SK-N-SH treated with all-trans-retinoic acid at 6 μM for 48 hours (cell line): ENCODE data around the gene CAPS2.
"Not testable (repeated sequence)": the region's sequence is repeated elsewhere in the genome, so short reads cannot be mapped to it uniquely, and the experiment has no call there.

Experiments used
- ATAC-seq: fragments of 200-7000 bp; cut with Tn5 transposase; 3 replicates; pipeline ENCODE4 v1.9.1; 2020; ENCODE audit warnings: mild to moderate bottlenecking, moderate library complexity
- ARNTL ChIP-seq: fragments of 450-650 bp; formaldehyde crosslinking; IDR thresholded peaks from 2 replicates; pipeline ENCODE4 v1.5.0; 2020; ENCODE audit warnings: low read depth, mild to moderate bottlenecking, moderate library complexity, borderline replicate concordance
- BACH2 ChIP-seq: fragments of 250-450 bp; sonication (Bioruptor Pico); IDR thresholded peaks from 2 replicates; pipeline ENCODE4 v1.9.0; 2021; ENCODE audit warnings: mild to moderate bottlenecking, borderline replicate concordance
- CSDC2 ChIP-seq: fragments of 250-450 bp; sonication (Bioruptor Pico); IDR thresholded peaks from 2 replicates; pipeline ENCODE4 v1.5.0; 2020; ENCODE audit warnings: mild to moderate bottlenecking, moderate library complexity
- ESRRG ChIP-seq: fragments of 250-450 bp; sonication (Bioruptor Pico); IDR thresholded peaks from 2 replicates; pipeline ENCODE4 v1.6.1; 2021; ENCODE audit warnings: mild to moderate bottlenecking
- OSR1 ChIP-seq: fragments of 250-450 bp; sonication (Bioruptor Pico); IDR thresholded peaks from 2 replicates; pipeline ENCODE4 v1.8.0; 2022; ENCODE audit warnings: moderate library complexity, mild to moderate bottlenecking, inconsistent platforms
- PPARA ChIP-seq: fragments of 250-450 bp; sonication (Bioruptor Pico); IDR thresholded peaks from 2 replicates; pipeline ENCODE4 v1.5.0; 2020; ENCODE audit warnings: mild to moderate bottlenecking, borderline replicate concordance
- SNAI2 ChIP-seq: fragments of 250-450 bp; sonication (Bioruptor Pico); IDR thresholded peaks from 2 replicates; pipeline ENCODE4 v1.5.0; 2020; ENCODE audit warnings: mild to moderate bottlenecking, moderate library complexity
- TCF4 ChIP-seq: fragments of 250-450 bp; sonication (Bioruptor Pico); IDR thresholded peaks from 2 replicates; pipeline ENCODE4 v1.8.0; 2021; ENCODE audit warnings: mild to moderate bottlenecking, moderate library complexity, borderline replicate concordance
- ZC3H10 ChIP-seq: fragments of 250-450 bp; sonication (Bioruptor Pico); IDR thresholded peaks from 2 replicates; pipeline ENCODE4 v1.5.1; 2021; ENCODE audit warnings: mild to moderate bottlenecking, moderate library complexity
- ZFP3 ChIP-seq: fragments of 250-450 bp; sonication (Bioruptor Pico); IDR thresholded peaks from 2 replicates; pipeline ENCODE4 v1.5.0; 2020; ENCODE audit warnings: mild to moderate bottlenecking, moderate library complexity
- ZNF565 ChIP-seq: fragments of 450-650 bp; formaldehyde crosslinking; conservative IDR thresholded peaks from 2 replicates; pipeline ENCODE4 v1.5.0; 2020; ENCODE audit warnings: low read depth, mild to moderate bottlenecking, moderate library complexity
- ZNF70 ChIP-seq: fragments of 450-650 bp; formaldehyde crosslinking; IDR thresholded peaks from 2 replicates; pipeline ENCODE4 v1.5.0; 2020; ENCODE audit warnings: mild to moderate bottlenecking, moderate library complexity
- ZNF8 ChIP-seq: fragments of 450-650 bp; formaldehyde crosslinking; IDR thresholded peaks from 2 replicates; pipeline ENCODE4 v1.5.0; 2020; ENCODE audit warnings: mild to moderate bottlenecking, moderate library complexity
- TF ChIP-seq, protein P1 (sequence below): fragments of 250-450 bp; sonication (Bioruptor Pico); IDR thresholded peaks from 2 replicates; pipeline ENCODE4 v1.5.0; 2020; ENCODE audit warnings: mild to moderate bottlenecking, moderate library complexity
- TF ChIP-seq, protein P2 (sequence below): fragments of 250-450 bp; sonication (Bioruptor Pico); IDR thresholded peaks from 2 replicates; pipeline ENCODE4 v1.5.1; 2021; ENCODE audit warnings: mild to moderate bottlenecking, moderate library complexity
- TF ChIP-seq, protein P3 (sequence below): fragments of 250-450 bp; sonication (Bioruptor Pico); IDR thresholded peaks from 2 replicates; pipeline ENCODE4 v1.5.1; 2020; ENCODE audit warnings: low read depth, mild to moderate bottlenecking, moderate library complexity

CAPS2 gene

DNA sequence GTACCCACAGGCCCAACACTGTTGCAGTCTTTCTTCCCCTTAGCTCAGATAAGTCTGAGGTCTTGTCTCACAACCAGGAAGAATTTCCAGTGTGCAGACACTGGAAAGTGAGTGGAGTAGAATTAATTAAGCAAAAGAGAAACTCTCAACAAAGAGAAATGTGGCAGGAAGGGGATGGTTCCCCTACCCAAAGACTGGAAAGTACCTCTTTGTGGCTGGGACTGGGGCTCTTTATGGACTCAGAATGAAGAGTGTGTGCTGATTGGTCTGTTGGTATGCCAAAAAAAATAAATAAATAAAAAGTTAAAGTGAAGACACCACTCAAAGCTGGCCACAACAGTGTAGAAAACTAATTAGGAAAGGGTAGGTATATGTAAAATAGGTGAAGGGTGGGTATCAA is 30.8 kb upstream of the CAPS2 start (continued):
- TF ChIP-seq, protein P1, sequence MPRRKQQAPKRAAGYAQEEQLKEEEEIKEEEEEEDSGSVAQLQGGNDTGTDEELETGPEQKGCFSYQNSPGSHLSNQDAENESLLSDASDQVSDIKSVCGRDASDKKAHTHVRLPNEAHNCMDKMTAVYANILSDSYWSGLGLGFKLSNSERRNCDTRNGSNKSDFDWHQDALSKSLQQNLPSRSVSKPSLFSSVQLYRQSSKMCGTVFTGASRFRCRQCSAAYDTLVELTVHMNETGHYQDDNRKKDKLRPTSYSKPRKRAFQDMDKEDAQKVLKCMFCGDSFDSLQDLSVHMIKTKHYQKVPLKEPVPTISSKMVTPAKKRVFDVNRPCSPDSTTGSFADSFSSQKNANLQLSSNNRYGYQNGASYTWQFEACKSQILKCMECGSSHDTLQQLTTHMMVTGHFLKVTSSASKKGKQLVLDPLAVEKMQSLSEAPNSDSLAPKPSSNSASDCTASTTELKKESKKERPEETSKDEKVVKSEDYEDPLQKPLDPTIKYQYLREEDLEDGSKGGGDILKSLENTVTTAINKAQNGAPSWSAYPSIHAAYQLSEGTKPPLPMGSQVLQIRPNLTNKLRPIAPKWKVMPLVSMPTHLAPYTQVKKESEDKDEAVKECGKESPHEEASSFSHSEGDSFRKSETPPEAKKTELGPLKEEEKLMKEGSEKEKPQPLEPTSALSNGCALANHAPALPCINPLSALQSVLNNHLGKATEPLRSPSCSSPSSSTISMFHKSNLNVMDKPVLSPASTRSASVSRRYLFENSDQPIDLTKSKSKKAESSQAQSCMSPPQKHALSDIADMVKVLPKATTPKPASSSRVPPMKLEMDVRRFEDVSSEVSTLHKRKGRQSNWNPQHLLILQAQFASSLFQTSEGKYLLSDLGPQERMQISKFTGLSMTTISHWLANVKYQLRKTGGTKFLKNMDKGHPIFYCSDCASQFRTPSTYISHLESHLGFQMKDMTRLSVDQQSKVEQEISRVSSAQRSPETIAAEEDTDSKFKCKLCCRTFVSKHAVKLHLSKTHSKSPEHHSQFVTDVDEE: no peak
- TF ChIP-seq ZNF70 (CRISPR knock-in tag): no peak
- no peak for TF ChIP-seq PPARA
- TF ChIP-seq, protein P2, sequence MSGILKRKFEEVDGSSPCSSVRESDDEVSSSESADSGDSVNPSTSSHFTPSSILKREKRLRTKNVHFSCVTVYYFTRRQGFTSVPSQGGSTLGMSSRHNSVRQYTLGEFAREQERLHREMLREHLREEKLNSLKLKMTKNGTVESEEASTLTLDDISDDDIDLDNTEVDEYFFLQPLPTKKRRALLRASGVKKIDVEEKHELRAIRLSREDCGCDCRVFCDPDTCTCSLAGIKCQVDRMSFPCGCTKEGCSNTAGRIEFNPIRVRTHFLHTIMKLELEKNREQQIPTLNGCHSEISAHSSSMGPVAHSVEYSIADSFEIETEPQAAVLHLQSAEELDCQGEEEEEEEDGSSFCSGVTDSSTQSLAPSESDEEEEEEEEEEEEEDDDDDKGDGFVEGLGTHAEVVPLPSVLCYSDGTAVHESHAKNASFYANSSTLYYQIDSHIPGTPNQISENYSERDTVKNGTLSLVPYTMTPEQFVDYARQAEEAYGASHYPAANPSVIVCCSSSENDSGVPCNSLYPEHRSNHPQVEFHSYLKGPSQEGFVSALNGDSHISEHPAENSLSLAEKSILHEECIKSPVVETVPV (CRISPR knock-in tag): no peak

GRCh38 chr12:75354011-75354410 is 23.9 kb upstream of the CAPS2 start:
- TF ChIP-seq ESRRG (no peak), TCF4 (CRISPR knock-in tag) (no peak), OSR1 (no peak), ZNF565 (CRISPR knock-in tag) (no peak), CSDC2 (no peak), BACH2 (CRISPR knock-in tag) (no peak), ZFP3 (CRISPR knock-in tag) (no peak)
- TF ChIP-seq, protein P3, sequence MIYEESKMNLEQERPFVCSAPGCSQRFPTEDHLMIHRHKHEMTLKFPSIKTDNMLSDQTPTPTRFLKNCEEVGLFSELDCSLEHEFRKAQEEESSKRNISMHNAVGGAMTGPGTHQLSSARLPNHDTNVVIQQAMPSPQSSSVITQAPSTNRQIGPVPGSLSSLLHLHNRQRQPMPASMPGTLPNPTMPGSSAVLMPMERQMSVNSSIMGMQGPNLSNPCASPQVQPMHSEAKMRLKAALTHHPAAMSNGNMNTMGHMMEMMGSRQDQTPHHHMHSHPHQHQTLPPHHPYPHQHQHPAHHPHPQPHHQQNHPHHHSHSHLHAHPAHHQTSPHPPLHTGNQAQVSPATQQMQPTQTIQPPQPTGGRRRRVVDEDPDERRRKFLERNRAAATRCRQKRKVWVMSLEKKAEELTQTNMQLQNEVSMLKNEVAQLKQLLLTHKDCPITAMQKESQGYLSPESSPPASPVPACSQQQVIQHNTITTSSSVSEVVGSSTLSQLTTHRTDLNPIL: no peak
- no peak for ATAC-seq

DNA sequence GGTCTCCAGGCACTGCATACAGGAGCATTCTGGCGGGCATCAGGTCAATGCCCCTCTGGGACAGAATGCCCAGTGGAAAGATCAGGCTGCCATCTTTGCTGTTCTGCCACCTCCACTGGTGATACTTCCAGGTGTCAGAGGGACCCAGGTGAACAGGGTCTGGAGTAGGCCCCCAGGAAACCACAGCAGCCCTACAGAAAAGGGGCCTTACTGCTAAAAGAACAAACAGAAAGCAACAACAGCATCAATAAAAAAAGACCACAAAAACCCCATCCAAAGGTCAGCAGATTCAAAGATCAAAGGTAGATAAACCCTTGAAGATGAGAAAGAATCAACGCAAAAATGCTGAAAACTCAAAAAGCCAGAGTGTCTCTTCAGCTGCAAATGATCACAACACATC is 20.3 kb upstream of the CAPS2 start:
- TF ChIP-seq ESRRG (no peak), CSDC2 (no peak), ZNF70 (CRISPR knock-in tag) (no peak), OSR1 (no peak), ZNF8 (CRISPR knock-in tag) (no peak), ARNTL (CRISPR knock-in tag) (no peak)
- TF ChIP-seq, protein P2 (CRISPR knock-in tag): no peak
- TF ChIP-seq, all 23 proteins: peak for 0
- no peak for ATAC-seq

GRCh38 chr12:75349946-75350345 is 19.8 kb upstream of the CAPS2 start:
- ATAC-seq: no peak
- TF ChIP-seq, protein P2 (CRISPR knock-in tag): no peak
- TF ChIP-seq ZC3H10 (CRISPR knock-in tag) (no peak), ZNF8 (CRISPR knock-in tag) (no peak), CSDC2 (no peak)

DNA sequence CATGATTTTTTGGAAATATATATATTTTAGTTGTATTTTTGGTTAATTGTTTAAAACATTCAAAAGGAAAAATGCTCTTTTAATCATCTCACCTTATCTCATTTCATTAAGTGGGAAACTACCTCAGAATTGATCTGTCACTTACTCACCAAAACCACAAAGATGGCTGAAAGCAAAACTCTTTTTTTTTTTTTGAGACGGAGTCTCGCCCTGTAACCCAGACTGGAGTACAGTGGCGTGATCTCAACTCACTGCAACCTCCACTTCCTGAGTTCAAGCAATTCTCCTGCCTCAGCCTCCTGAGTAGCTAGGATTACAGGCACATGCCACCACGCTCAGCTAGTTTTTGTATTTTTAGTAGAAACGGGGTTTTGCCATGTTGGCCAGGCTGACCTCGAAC is 16.1 kb upstream of the CAPS2 start:
- ATAC-seq: not testable (repeated sequence)

- no peak for TF ChIP-seq SNAI2 (CRISPR knock-in tag)
- no peak for ATAC-seq
Observed at GRCh38 chr12:75345531-75345930, 15.4 kb upstream of the CAPS2 start.
